Measurements from ENCODE around the gene MLLT1.

GRCh38 chr19:6241680-6242377 is 37.9 kb downstream of the MLLT1 start:
- TF ChIP-seq EZH2 (IDR thresholded peaks at IDR 0.05), result no peak
- TF ChIP-seq, protein P1, sequence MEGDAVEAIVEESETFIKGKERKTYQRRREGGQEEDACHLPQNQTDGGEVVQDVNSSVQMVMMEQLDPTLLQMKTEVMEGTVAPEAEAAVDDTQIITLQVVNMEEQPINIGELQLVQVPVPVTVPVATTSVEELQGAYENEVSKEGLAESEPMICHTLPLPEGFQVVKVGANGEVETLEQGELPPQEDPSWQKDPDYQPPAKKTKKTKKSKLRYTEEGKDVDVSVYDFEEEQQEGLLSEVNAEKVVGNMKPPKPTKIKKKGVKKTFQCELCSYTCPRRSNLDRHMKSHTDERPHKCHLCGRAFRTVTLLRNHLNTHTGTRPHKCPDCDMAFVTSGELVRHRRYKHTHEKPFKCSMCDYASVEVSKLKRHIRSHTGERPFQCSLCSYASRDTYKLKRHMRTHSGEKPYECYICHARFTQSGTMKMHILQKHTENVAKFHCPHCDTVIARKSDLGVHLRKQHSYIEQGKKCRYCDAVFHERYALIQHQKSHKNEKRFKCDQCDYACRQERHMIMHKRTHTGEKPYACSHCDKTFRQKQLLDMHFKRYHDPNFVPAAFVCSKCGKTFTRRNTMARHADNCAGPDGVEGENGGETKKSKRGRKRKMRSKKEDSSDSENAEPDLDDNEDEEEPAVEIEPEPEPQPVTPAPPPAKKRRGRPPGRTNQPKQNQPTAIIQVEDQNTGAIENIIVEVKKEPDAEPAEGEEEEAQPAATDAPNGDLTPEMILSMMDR (IDR thresholded peaks at IDR 0.05), result no peak
